GM12875 (cell line): ENCODE data around the gene CFAP73.
"Not testable (repeated sequence)": the region's sequence is repeated elsewhere in the genome, so short reads cannot be mapped to it uniquely, and the experiment has no call there.

Experiments
- H3K4me3 ChIP-seq: one replicate; pipeline ENCODE4 v1.5.1; 2011; ENCODE audit warnings: low read depth, low read length, control low read depth
- CTCF ChIP-seq: IDR thresholded peaks from 2 replicates; pipeline ENCODE4 v1.5.1; 2011; ENCODE audit warnings: low read depth, mild to moderate bottlenecking, control low read depth, inconsistent platforms, low read length, moderate library complexity, borderline replicate concordance; ENCODE audit not compliant: insufficient read depth

Gene CFAP73

GRCh38 chr12:113112043-113112899 is 37.3 kb upstream of the CFAP73 start:
- H3K4me3 ChIP-seq: no peak overlapping the region
- TF ChIP-seq CTCF: no peak

- no peak overlapping the region for H3K4me3 ChIP-seq
- TF ChIP-seq CTCF: no peak
Observed at GRCh38 chr12:113113397-113113796, 36.1 kb upstream of the CFAP73 start.

GRCh38 chr12:113114447-113115178 is 34.9 kb upstream of the CFAP73 start:
- no peak overlapping the region for H3K4me3 ChIP-seq
- no peak for TF ChIP-seq CTCF

- TF ChIP-seq CTCF: no peak
Observed at GRCh38 chr12:113115455-113116126, 33.9 kb upstream of the CFAP73 start.

GRCh38 chr12:113116875-113117274 is 32.6 kb upstream of the CFAP73 start:
- no peak overlapping the region for H3K4me3 ChIP-seq
- no peak for TF ChIP-seq CTCF

More at GRCh38 chr12:113115455-113116126, 33.9 kb upstream of the CFAP73 start:
- H3K4me3 ChIP-seq: no peak overlapping the region

GRCh38 chr12:113117684-113118083 is 31.8 kb upstream of the CFAP73 start:
- not testable (repeated sequence) for H3K4me3 ChIP-seq

GRCh38 chr12:113118142-113118541 is 31.4 kb upstream of the CFAP73 start:
- H3K4me3 ChIP-seq: no peak overlapping the region
- no peak for TF ChIP-seq CTCF
